Measurements from ENCODE around the gene C9orf50.
"Not testable (repeated sequence)": the region's sequence is repeated elsewhere in the genome, so short reads cannot be mapped to it uniquely, and the experiment has no call there.

C9orf50 gene

DNA sequence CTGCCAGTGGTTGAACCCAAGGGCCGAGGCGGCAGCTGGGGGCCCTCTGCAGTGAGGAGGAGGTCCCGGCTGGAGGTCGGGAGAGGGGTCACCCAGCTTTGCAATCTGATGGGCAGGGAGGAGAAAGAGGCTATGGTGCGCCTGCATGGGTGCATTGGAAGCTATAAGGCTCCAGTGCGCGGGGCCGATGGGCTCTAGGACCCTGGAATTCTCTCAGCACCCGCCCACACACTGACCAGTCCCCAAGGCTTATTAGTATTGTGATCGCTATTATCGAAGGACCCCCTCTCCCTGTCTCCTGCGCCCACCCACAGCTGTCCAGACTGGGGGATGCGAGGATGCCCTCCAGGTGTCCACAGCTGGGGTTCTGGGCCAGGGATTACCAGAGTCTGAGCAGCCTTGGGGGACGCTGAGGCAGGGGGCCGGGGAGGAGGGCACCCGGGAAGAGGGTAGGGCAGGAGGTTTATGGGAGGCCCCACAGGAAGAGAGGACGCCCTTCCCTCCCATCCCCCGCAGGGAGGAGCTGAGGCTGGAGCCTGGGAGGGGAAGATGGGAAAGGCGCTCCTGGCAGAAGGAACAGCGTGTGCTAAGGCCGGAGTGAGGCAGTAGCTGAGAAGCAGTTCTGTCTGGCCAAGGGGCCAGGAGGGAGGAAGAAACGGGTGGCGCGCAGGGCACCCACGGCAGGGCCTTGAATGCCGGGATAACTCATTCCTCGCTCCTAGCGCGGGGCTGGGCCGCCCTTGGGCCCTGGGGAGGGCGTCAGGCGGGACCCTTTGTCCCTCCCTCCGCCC is 24.2 kb downstream of the C9orf50 start:
- DNase-seq (ENCODE audit: low read depth) = no peak
- H3K4me3 ChIP-seq (ENCODE audit: low read depth, low read length) = no peak overlapping the region
- no peak for TF ChIP-seq CTCF (IDR thresholded peaks at IDR 0.05; ENCODE audit: control insufficient read depth, extremely low read depth, insufficient read depth)

GRCh38 chr9:129595903-129596540 is 24.9 kb downstream of the C9orf50 start:
- DNase-seq (ENCODE audit: low read depth) = no peak
- H3K4me3 ChIP-seq (ENCODE audit: low read depth, low read length) = no peak overlapping the region
- TF ChIP-seq CTCF (IDR thresholded peaks at IDR 0.05; ENCODE audit: control insufficient read depth, extremely low read depth, insufficient read depth) = no peak

GRCh38 chr9:129595311-129595741 is 25.6 kb downstream of the C9orf50 start:
- TF ChIP-seq CTCF (IDR thresholded peaks at IDR 0.05; ENCODE audit: control insufficient read depth, extremely low read depth, insufficient read depth) = no peak
- H3K4me3 ChIP-seq (ENCODE audit: low read depth, low read length) = no peak overlapping the region
- no peak for DNase-seq (ENCODE audit: low read depth)

GRCh38 chr9:129594632-129595031 is 26.3 kb downstream of the C9orf50 start:
- H3K4me3 ChIP-seq (ENCODE audit: low read depth, low read length) = no peak overlapping the region
- DNase-seq (ENCODE audit: low read depth) = no peak
- TF ChIP-seq CTCF (IDR thresholded peaks at IDR 0.05; ENCODE audit: control insufficient read depth, extremely low read depth, insufficient read depth) = no peak

- not testable (repeated sequence) for H3K4me3 ChIP-seq (ENCODE audit: low read depth, low read length)
Measured at GRCh38 chr9:129592790-129593189, 28.1 kb downstream of the C9orf50 start.

DNA sequence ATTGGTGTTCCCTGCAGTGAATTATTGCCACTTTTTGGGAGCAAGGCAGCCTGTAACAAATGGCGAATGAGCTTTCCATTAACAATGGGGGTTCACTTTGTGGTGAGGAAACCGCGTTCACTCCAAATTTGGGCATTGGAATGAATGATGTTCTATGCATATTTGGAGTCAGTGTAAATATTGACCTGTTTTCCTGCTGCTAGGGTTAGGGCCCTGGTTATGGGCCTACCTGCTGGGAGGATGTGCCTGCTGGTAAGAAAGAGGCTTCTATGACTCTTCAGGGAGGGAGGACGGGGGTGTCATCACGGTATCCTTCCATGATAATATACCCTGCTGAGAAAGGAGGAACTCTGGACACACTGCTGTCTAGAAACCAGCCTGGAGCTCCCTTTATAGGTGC is 29.0 kb downstream of the C9orf50 start:
- DNase-seq (ENCODE audit: low read depth) = no peak
- no peak for TF ChIP-seq CTCF (IDR thresholded peaks at IDR 0.05; ENCODE audit: control insufficient read depth, extremely low read depth, insufficient read depth)
- H3K4me3 ChIP-seq (ENCODE audit: low read depth, low read length) = no peak overlapping the region

More at GRCh38 chr9:129592790-129593189, 28.1 kb downstream of the C9orf50 start:
- DNase-seq (ENCODE audit: low read depth) = not testable (repeated sequence)

DNA sequence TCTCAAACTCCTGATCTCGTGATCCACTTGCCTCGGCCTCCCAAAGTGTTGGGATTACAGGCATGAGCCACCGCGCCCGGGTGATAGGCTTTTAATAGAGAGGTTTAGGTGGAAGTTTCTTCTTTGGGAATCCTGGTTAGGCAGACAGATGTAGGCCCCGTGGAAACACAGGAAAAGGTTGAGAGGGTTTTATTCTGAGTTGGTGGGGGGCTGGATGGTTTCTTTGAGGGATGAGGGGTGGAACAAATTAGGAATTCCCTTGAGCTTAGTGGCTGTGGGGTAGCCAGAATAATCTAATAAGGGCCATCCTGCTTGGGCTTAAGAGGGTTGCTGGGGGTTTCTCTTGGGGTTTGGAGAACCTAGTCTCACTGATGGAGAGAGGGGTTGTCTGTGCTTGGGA is 30.4 kb downstream of the C9orf50 start:
- no peak for TF ChIP-seq CTCF (IDR thresholded peaks at IDR 0.05; ENCODE audit: control insufficient read depth, extremely low read depth, insufficient read depth)
- no peak for DNase-seq (ENCODE audit: low read depth)
- H3K4me3 ChIP-seq (ENCODE audit: low read depth, low read length) = no peak overlapping the region
